Right renal cortex interstitium (tissue), 3 donors: ENCODE measurements around the gene SCARB1. TPM values are rescaled to one million over a fixed set of nuclear protein-coding genes. Genes with fewer than 3 reads are reported as not detected.

Source experiments
- DNase-seq, 3 donors: peaks; one replicate each; pipeline ENCODE4 v3.0.0-alpha.2; 2013; ENCODE audit warnings: low read depth in 3 of 3, low spot score in 2 of 3
- polyA plus RNA-seq, 3 donors: library from polyadenylated mRNA; unstranded; fragments of 120-200 nt; gene quantifications; one replicate each; pipeline ENCODE4 v1.2.1, GENCODE V29; 2013; ENCODE audit not compliant: insufficient read length in 3 of 3

The SCARB1 gene
- polyA plus RNA-seq, 3 donors = 18.5 to 24.4 (median 21.1) TPM

DNA sequence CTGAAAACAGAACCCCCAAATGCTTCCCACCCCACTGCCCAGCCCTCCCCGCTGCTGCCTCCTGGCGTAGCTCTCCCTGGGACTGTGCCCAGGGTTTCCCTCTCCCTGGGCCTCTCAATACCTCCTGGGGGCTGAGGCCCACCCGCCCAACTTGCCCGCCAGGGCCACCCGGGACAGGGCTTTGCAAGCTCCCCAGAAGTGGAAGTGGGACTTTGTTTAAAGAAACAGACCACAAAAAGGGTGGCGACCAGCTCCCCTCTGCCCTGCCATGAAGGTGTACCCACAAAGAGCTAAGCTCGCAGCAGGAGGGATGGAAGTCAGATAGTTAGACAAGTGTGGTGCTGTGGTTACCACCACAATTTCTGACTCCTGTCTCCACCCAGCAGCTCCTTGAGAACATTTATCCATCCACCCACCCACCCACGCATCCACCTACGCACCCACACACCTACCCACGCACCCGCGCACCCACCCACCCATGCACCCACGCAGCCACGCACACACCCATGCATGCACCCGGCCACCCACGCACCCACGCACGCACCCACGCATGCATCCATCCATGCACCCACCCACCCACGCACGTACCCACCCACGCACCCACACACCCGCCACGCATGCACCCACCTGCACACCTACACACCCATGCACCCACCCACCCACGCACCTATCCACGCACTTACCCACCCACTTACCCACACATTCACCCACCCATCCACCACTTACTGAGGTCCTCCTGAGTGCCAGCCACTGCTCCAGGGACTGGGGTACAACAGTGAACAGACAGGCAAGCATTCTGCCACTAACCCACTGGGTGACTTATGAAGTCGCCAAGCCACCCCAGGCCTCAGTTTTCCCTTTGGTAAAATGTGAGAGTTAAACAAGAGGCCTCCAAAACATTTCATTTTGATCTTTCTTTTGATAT lies 127.3 kb downstream of the SCARB1 start:
- DNase-seq = no peak

DNA sequence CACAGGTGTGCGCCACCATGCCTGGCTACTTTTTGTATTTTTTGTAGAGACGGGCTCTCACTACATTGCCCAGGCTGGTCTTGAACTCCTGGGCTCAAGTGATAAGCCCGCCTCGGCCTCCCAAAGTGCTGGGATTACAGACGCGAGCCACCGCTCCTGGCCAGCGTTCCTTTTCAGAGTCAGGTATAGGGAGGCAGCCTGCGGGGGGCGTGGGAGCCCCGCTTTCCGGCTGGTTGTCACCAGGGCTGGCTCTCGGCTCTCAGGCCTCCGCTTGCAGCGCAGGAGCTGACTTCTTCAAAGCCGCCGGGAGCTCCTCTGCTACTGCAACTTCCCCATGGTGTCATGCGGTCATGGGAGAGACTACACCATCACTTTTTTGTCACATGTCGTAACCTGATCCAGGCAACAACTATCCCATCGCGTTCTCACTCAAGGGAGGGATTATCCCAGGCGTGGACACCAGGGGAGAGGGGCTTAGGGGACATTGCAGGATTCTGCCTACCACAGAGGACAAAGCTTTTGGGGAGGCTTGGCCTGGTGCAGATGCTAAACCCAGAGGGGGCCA lies 129.4 kb downstream of the SCARB1 start:
- no peak for DNase-seq

DNA sequence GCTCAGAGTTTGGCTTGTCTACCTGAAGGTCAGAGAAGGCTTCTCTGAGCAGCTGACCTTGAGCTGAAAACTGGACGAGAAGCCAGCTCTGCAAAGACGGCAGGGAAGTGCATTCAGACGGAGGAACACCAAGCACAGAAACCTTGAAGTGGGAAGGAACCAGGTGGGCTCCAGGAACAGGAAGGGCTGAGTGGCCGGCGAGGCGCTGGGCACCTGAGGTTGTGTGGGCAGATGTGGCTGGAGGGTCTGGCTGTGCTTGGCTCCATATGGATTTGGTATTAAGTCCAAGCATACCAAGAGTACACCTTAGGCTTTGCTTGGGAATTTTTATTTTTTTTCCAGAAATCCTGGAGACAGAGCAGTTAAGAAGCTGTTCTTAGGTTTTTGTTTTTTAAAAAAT lies 130.6 kb downstream of the SCARB1 start:
- DNase-seq = no peak

DNA sequence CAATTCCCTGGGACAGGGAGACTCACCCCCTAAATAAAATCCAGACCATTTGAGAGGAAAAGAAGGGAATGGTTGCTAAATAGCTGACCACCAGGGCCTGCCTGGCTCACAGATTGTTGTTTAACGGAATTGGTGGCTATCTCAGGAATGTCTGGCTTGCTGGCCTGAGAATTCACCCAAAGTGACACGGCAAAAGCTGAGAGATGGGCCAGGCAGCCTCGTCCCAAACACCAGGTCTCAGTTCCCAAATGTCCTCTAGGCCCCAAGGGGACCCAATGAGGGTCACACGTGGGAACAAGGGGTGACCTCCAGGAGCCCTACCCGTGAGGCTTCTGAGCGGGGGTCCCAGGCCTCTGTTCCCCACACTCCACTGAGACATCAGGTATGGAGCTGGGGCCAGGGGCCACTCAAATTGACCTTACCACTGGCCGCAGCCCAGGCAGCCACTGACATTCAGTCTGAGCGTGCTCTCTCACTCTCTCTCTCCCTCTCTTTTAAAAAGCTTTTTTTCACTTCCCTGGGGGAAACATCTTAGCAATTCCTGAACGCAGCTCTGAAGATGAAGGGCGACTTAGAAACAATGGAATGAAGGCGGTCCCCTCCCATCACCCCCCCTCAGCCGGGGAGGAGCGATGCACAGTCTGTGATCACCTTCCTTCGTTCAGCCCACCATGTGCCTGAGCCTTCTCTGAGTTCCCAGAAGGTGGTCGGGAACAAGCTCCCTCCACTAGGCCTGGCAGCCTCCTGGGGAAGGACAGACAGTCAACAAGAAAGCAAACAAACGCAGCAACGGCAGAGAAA lies 131.2 kb downstream of the SCARB1 start:
- no peak for DNase-seq

DNA sequence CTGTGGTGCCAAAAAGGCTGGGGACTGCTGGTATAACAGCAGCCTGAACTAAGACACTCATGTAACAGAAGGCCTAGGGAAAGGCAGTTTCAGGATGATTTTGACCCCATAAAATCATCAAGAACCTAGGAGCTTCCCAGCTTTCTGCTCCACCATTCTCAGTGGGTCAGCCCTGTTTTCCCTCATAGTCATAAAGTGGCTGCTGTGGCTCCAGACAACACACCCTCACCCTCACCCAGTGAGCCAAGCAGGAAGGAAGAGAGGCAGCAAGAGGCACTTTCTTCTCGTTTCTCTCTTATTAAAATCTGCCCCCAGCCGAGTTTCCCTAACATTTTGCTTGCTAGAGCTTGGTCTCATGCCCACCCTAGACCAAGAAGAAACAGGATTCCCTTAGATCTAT lies 131.8 kb downstream of the SCARB1 start:
- DNase-seq = no peak

DNA sequence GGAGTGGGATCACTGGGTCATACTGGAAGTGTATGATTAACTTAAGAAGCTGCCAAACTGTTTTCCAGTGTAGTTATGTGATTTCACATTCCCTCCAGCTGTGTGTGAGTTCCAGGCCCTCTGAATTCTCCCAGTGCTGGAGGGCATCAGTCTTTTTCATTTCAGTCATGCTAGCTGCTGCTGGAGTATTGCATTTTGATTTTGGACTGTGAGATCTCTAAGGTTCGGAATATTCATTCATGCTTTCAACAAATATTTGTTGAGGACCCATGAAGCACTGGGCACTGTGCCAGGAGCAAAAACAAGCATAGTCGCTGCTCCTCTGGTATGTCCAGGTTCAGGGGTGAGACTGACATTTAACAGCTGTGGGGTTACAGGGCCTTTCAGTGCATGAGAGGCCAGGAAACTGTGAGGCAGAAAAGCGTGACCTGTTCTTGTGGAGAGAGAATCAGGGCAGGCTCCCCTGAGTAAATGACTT lies 133.2 kb downstream of the SCARB1 start:
- DNase-seq = no peak

DNA sequence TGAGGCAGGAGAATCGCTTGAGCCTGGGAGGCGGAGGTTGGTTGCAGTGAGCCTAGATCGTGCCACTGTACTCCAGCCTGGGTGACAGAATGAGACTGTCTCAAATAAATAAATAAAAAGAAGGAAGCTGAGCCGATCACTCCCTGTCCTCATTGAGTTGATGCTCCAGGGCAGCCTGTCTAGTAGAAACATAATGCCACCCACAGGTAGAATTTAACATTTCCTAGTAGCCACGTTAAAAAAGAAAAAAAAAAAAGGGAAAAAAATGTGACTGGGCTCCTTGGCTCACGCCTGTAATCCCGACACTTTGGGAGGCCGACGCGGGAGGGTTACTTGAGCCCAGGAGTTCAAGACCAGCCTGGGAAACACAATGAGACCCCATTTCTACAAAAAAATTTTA lies 135.7 kb downstream of the SCARB1 start:
- no peak for DNase-seq

DNA sequence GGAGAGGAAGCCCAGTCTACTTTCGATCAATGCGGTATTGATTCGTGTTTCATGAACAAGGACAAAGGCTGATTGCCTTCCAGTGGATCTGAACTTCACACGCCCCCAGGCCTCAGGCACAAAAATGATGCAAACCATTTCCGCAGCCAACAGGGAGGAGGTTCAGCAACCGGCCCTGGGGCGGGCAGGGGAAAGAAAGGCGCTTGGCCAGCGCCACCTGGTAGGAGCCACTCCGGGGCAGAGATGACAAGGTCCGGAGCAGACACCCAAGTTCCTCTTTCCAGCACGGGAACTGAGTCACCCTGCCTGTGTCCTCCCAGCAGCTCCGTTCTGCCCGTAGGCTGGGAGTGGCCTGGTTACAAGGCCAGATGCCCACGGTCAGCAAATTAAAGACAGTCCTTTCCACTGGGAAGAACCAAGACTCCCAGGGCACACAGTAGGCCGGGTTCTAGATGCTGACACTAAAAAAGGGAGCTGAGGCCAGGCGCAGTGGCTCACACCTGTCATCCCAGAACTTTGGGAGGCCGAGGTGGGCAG lies 136.3 kb downstream of the SCARB1 start:
- no peak for DNase-seq

Other genes with a start within 250 kb of the SCARB1 start
- gene UBC, start 50.8 kb upstream of the SCARB1 start, polyA plus RNA-seq = 1,000 to 10,000 TPM; 1,361 to 1,430 (median 1,401) TPM
- 1 to 10 TPM; 8.6 to 9.2 (median 9.1) TPM for gene DHX37, start 125.3 kb upstream of the SCARB1 start, polyA plus RNA-seq
- 10 to 100 TPM; 10.7 to 11.9 (median 10.8) TPM for gene BRI3BP, start 129.8 kb upstream of the SCARB1 start, polyA plus RNA-seq
- gene AACS, start 201.6 kb upstream of the SCARB1 start, polyA plus RNA-seq = 10 to 100 TPM; 22.4 to 24.2 (median 22.8) TPM